ENCODE measurements around the gene PTH2R.

- TF ChIP-seq POLR2A (IDR thresholded peaks at IDR 0.05), result no peak
- TF ChIP-seq CTCF (IDR thresholded peaks at IDR 0.05), result no peak
These were observed 83.1 kb downstream of the PTH2R start for GRCh38 chr2:208489687-208490086.
